Neural cell (in vitro differentiated cells): Measurements from ENCODE around the gene MACF1. TPM values are rescaled to one million over a fixed set of nuclear protein-coding genes. Genes with fewer than 3 reads are reported as not detected.
A peak's percentile ranks its signal among the peaks of the same experiment; 100 is the strongest.

Experiments
- H2AFZ ChIP-seq: fragments of 200-600, 300-800 bp; sonication (generic), shearing (Covaris generic); 2 replicates; pipeline ENCODE4 v1.6.0; 2014; ENCODE audit warnings: low read depth, mild to moderate bottlenecking, antibody characterized with exemption, low read length, moderate library complexity
- H3F3A ChIP-seq: fragments of 200-600 bp; shearing (Covaris generic); 2 replicates; pipeline ENCODE4 v1.6.1; 2016; ENCODE audit warnings: mild to moderate bottlenecking, moderate library complexity, mixed read lengths, antibody characterized with exemption, low read length; ENCODE audit not compliant: insufficient read depth, poor library complexity, severe bottlenecking
- H3K27ac ChIP-seq: fragments of 200-600, 300-800 bp; sonication (generic), shearing (Covaris generic); 2 replicates; pipeline ENCODE4 v1.5.1; 2014; ENCODE audit warnings: mild to moderate bottlenecking, low read length, moderate library complexity
- H3K27me3 ChIP-seq: fragments of 300-800, 200-600 bp; sonication (generic), shearing (Covaris generic); 2 replicates; pipeline ENCODE4 v1.6.0; 2014; ENCODE audit warnings: mild to moderate bottlenecking, low read depth, low read length, moderate library complexity; ENCODE audit not compliant: insufficient read depth
- H3K36me3 ChIP-seq: fragments of 300-800, 200-600 bp; sonication (generic), shearing (Covaris generic); 2 replicates; pipeline ENCODE4 v1.5.1; 2014; ENCODE audit warnings: mild to moderate bottlenecking, antibody characterized with exemption, low read length, moderate library complexity; ENCODE audit not compliant: insufficient read depth
- H3K4me2 ChIP-seq: fragments of 300-800, 200-600 bp; sonication (generic), shearing (Covaris generic); 2 replicates; pipeline ENCODE4 v1.6.0; 2014; ENCODE audit warnings: mild to moderate bottlenecking, low read length
- H3K4me3 ChIP-seq: fragments of 300-800, 200-600 bp; sonication (generic), shearing (Covaris generic); 2 replicates; pipeline ENCODE4 v1.5.1; 2014; ENCODE audit warnings: mild to moderate bottlenecking, low read length, moderate library complexity
- H3K79me2 ChIP-seq: fragments of 200-600 bp; shearing (Covaris generic); replicated peaks from 2 replicates; pipeline ENCODE4 v1.6.0; 2014; ENCODE audit warnings: mild to moderate bottlenecking, low read length, moderate library complexity; ENCODE audit not compliant: insufficient read depth
- H3K9ac ChIP-seq: fragments of 300-800, 200-600 bp; sonication (generic), shearing (Covaris generic); 2 replicates; pipeline ENCODE4 v1.6.1; 2016; ENCODE audit warnings: mild to moderate bottlenecking, low read length, mixed read lengths
- H3K9me2 ChIP-seq: fragments of 200-600 bp; shearing (Covaris generic); 2 replicates; pipeline ENCODE4 v1.6.1; 2016; ENCODE audit warnings: mild to moderate bottlenecking, low read length, mixed read lengths; ENCODE audit not compliant: insufficient read depth
- H3K9me3 ChIP-seq: fragments of 200-600, 300-800 bp; sonication (generic), shearing (Covaris generic); 2 replicates; pipeline ENCODE4 v1.6.1; 2016; ENCODE audit warnings: mild to moderate bottlenecking, mixed run types, low read length, moderate library complexity, mixed read lengths
- H4K20me1 ChIP-seq: fragments of 200-600 bp; shearing (Covaris generic); 2 replicates; pipeline ENCODE4 v1.6.1; 2016; ENCODE audit warnings: mild to moderate bottlenecking, mixed run types; ENCODE audit not compliant: insufficient read depth
- EP300 ChIP-seq: fragments of 450-650 bp; conservative IDR thresholded peaks from 2 replicates; pipeline ENCODE4 v1.6.1; 2014; ENCODE audit warnings: antibody characterized with exemption, mild to moderate bottlenecking, moderate library complexity; ENCODE audit not compliant: poor library complexity, severe bottlenecking
- EZH2 ChIP-seq: fragments of 200-600, 300-800 bp; shearing (Covaris generic), sonication (generic); IDR thresholded peaks from 2 replicates; pipeline ENCODE4 v1.6.1; 2014; ENCODE audit warnings: antibody characterized with exemption, low read length, borderline replicate concordance, mild to moderate bottlenecking; ENCODE audit not compliant: insufficient read depth, poor library complexity, severe bottlenecking
- MXI1 ChIP-seq: fragments of 450-650 bp; conservative IDR thresholded peaks from 2 replicates; pipeline ENCODE4 v1.6.1; 2014; ENCODE audit warnings: antibody characterized with exemption, mild to moderate bottlenecking; ENCODE audit not compliant: poor library complexity, severe bottlenecking
- POLR2AphosphoS5 ChIP-seq: IDR thresholded peaks from 2 replicates; pipeline ENCODE4 v1.6.1; 2012
- RAD21 ChIP-seq: fragments of 450-650 bp; conservative IDR thresholded peaks from 2 replicates; pipeline ENCODE4 v1.6.1; 2014; ENCODE audit warnings: antibody characterized with exemption, mild to moderate bottlenecking, moderate library complexity
- SMC3 ChIP-seq: fragments of 450-650 bp; conservative IDR thresholded peaks from 2 replicates; pipeline ENCODE4 v1.6.1; 2014; ENCODE audit warnings: antibody characterized with exemption, mild to moderate bottlenecking, moderate library complexity; ENCODE audit not compliant: poor library complexity
- TAF1 ChIP-seq: IDR thresholded peaks from 2 replicates; pipeline ENCODE4 v1.6.1; 2012; ENCODE audit warnings: low read depth
- polyA plus RNA-seq: library from polyadenylated mRNA; depleted of rRNA; stranded (reverse); fragments of >200 nt; gene quantifications from 2 replicates; pipeline ENCODE4 v1.2.3, GENCODE V29; 2014
- TF ChIP-seq, protein P1 (sequence below): IDR thresholded peaks from 2 replicates; pipeline ENCODE4 v1.6.1; 2012; ENCODE audit warnings: borderline replicate concordance
- TF ChIP-seq, protein P2 (sequence below): fragments of 450-650 bp; IDR thresholded peaks from 2 replicates; pipeline ENCODE4 v1.5.1; 2014; ENCODE audit warnings: antibody characterized with exemption, mild to moderate bottlenecking, moderate library complexity; ENCODE audit not compliant: poor library complexity, severe bottlenecking

Gene MACF1
- polyA plus RNA-seq, 1 donor from 2014 or later, result 176 TPM

DNA sequence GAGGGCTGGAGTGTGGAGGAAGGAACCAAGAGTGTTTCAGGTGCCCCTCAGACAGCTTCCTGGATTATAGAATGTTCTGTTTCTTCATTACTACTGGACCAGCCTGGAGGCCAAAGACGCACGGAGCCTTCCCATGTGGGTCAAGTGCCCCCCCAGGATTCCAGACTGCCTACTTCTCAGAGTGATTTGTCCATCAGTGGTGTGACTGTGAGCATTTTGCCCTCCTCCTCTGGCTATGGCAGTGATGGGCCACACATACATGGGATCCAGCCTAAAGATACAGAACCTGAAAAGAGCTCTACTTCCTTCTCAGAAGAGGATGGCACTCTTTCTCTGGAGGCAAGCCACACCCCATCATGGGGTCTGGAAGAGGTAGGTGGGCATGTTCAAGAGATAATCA, 64.9 kb downstream of the MACF1 start:
- Histone ChIP-seq H4K20me1 (no peaks in the 10 kb centered on the region), H2AFZ (no peak overlapping the region), H3F3A (no peaks in the 10 kb centered on the region), H3K9me2 (no peaks in the 10 kb centered on the region), H3K36me3 (no peaks in the 10 kb centered on the region), H3K9me3 (no peaks in the 10 kb centered on the region), H3K79me2 (peaks cover 46% of the 10 kb centered on the region), H3K4me2 (peak overlapping the region; percentile 37), H3K27ac (peak overlapping the region; percentile 86), H3K9ac (peak overlapping the region; percentile 67), H3K4me3 (peak overlapping the region; percentile 61), H3K27me3 (no peaks in the 10 kb centered on the region)
- TF ChIP-seq TAF1 (no peak), EP300 (no peak), POLR2AphosphoS5 (no peak)
- TF ChIP-seq, protein P1, sequence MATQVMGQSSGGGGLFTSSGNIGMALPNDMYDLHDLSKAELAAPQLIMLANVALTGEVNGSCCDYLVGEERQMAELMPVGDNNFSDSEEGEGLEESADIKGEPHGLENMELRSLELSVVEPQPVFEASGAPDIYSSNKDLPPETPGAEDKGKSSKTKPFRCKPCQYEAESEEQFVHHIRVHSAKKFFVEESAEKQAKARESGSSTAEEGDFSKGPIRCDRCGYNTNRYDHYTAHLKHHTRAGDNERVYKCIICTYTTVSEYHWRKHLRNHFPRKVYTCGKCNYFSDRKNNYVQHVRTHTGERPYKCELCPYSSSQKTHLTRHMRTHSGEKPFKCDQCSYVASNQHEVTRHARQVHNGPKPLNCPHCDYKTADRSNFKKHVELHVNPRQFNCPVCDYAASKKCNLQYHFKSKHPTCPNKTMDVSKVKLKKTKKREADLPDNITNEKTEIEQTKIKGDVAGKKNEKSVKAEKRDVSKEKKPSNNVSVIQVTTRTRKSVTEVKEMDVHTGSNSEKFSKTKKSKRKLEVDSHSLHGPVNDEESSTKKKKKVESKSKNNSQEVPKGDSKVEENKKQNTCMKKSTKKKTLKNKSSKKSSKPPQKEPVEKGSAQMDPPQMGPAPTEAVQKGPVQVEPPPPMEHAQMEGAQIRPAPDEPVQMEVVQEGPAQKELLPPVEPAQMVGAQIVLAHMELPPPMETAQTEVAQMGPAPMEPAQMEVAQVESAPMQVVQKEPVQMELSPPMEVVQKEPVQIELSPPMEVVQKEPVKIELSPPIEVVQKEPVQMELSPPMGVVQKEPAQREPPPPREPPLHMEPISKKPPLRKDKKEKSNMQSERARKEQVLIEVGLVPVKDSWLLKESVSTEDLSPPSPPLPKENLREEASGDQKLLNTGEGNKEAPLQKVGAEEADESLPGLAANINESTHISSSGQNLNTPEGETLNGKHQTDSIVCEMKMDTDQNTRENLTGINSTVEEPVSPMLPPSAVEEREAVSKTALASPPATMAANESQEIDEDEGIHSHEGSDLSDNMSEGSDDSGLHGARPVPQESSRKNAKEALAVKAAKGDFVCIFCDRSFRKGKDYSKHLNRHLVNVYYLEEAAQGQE, result no peak
- TF ChIP-seq, protein P2, sequence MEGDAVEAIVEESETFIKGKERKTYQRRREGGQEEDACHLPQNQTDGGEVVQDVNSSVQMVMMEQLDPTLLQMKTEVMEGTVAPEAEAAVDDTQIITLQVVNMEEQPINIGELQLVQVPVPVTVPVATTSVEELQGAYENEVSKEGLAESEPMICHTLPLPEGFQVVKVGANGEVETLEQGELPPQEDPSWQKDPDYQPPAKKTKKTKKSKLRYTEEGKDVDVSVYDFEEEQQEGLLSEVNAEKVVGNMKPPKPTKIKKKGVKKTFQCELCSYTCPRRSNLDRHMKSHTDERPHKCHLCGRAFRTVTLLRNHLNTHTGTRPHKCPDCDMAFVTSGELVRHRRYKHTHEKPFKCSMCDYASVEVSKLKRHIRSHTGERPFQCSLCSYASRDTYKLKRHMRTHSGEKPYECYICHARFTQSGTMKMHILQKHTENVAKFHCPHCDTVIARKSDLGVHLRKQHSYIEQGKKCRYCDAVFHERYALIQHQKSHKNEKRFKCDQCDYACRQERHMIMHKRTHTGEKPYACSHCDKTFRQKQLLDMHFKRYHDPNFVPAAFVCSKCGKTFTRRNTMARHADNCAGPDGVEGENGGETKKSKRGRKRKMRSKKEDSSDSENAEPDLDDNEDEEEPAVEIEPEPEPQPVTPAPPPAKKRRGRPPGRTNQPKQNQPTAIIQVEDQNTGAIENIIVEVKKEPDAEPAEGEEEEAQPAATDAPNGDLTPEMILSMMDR, result no peak

DNA sequence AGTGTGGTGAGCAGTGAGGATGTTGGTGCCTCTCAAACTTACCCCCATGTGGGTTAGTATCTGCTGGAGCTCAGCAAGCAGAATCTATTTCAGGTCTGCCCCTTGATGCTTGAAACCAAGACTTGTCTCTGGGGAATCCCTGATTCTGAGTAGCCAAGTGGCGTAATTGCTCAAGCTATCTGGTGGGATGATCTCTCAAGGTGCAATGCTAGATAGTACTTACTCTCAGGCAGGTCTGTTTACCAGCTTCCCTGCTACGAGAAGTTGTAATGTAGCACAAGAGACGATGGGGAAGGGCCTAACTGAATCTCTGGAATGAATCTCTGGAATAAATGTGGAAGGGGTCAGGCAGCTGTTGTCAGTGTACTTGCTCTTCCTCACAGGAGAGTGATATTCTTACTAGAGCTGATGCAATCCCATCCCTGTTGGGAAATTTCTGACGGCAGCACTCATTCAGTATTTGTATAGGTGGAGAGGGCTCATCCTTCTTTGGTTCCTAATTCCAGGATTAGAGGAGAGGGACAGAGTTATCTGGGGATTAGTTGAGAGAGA, 65.4 kb downstream of the MACF1 start:
- Histone ChIP-seq H3K36me3 (no peaks in the 10 kb centered on the region), H3F3A (no peaks in the 10 kb centered on the region), H3K9ac (no peak overlapping the region), H3K4me2 (peak overlapping the region; percentile 37), H3K9me2 (no peaks in the 10 kb centered on the region), H3K79me2 (peaks cover 51% of the 10 kb centered on the region), H3K4me3 (peak overlapping the region; percentile 61), H3K9me3 (no peaks in the 10 kb centered on the region), H3K27ac (no peak overlapping the region), H3K27me3 (no peaks in the 10 kb centered on the region), H2AFZ (no peak overlapping the region), H4K20me1 (no peaks in the 10 kb centered on the region)
- TF ChIP-seq, protein P1, result no peak
- TF ChIP-seq SMC3, result no peak
- no peak for TF ChIP-seq EP300
- TF ChIP-seq TAF1, result no peak
- TF ChIP-seq EZH2, result no peak
- TF ChIP-seq RAD21, result no peak
- no peak for TF ChIP-seq MXI1
- TF ChIP-seq, protein P2, result no peak
- TF ChIP-seq POLR2AphosphoS5, result no peak
